ENCODE data around the gene EIF3D.
A peak's percentile ranks its signal among the peaks of the same experiment; 100 is the strongest.

The EIF3D gene

GRCh38 chr22:36506637-36507517 is 22.1 kb downstream of the EIF3D start, which contains the start of gene FOXRED2:
TSS of gene FOXRED2 (minus strand) at chr22:36507040. CDS start at chr22:36506422, 618 bp downstream.
- peak; percentile 76 to 82 for DNase-seq (ENCODE audit: low read depth in 2 of 2)

- DNase-seq (ENCODE audit: low read depth in 2 of 2): no peak
Measured at GRCh38 chr22:36505998-36506635, 22.8 kb downstream of the EIF3D start.

GRCh38 chr22:36497910-36498665 is 30.9 kb downstream of the EIF3D start:
- no peak for DNase-seq (ENCODE audit: low read depth in 2 of 2)

GRCh38 chr22:36493690-36494110 is 35.3 kb downstream of the EIF3D start:
- DNase-seq (ENCODE audit: low read depth in 2 of 2): no peak

- DNase-seq (ENCODE audit: low read depth in 2 of 2): no peak
Measured at GRCh38 chr22:36492109-36492508, 36.9 kb downstream of the EIF3D start.

GRCh38 chr22:36491155-36491554 is 37.8 kb downstream of the EIF3D start:
- no peak for DNase-seq (ENCODE audit: low read depth in 2 of 2)

GRCh38 chr22:36486619-36487384 is 42.2 kb downstream of the EIF3D start:
- peak; percentile 35 to 57 for DNase-seq (ENCODE audit: low read depth in 2 of 2)

GRCh38 chr22:36481393-36482168 is 47.4 kb downstream of the EIF3D start, which contains the start of gene TXN2:
TSS of gene TXN2 (minus strand) at chr22:36481640. CDS start at chr22:36480837, 803 bp downstream.
- peak; percentile 93 for DNase-seq (ENCODE audit: low read depth in 2 of 2)

GRCh38 chr22:36480941-36481392 is 48.0 kb downstream of the EIF3D start:
- no peak for DNase-seq (ENCODE audit: low read depth in 2 of 2)

- DNase-seq (ENCODE audit: low read depth in 2 of 2): no peak
Measured at GRCh38 chr22:36478966-36479365, 50.0 kb downstream of the EIF3D start.

GRCh38 chr22:36475341-36475740 is 53.6 kb downstream of the EIF3D start:
- DNase-seq (ENCODE audit: low read depth in 2 of 2): no peak

- DNase-seq (ENCODE audit: low read depth in 2 of 2): no peak
Measured at GRCh38 chr22:36472689-36473088, 56.3 kb downstream of the EIF3D start.

GRCh38 chr22:36471341-36471821 is 57.6 kb downstream of the EIF3D start:
- DNase-seq (ENCODE audit: low read depth in 2 of 2): no peak

- no peak for DNase-seq (ENCODE audit: low read depth in 2 of 2)
Measured at GRCh38 chr22:36470994-36471331, 58.0 kb downstream of the EIF3D start.

- DNase-seq (ENCODE audit: low read depth in 2 of 2): peak; percentile 61 to 68
Measured at GRCh38 chr22:36470162-36470993, 58.6 kb downstream of the EIF3D start.

GRCh38 chr22:36469094-36469710 is 59.8 kb downstream of the EIF3D start:
- DNase-seq (ENCODE audit: low read depth in 2 of 2): no peak

- no peak for DNase-seq (ENCODE audit: low read depth in 2 of 2)
Measured at GRCh38 chr22:36467946-36468345, 61.0 kb downstream of the EIF3D start.

GRCh38 chr22:36467042-36467810 is 61.7 kb downstream of the EIF3D start:
- DNase-seq (ENCODE audit: low read depth in 2 of 2): no peak
